Smooth muscle cell of the coronary artery (primary cell): Measurements from ENCODE around the gene ISG20L2. TPM values are rescaled to one million over a fixed set of nuclear protein-coding genes. Genes with fewer than 3 reads are reported as not detected.

Source experiments
- total RNA-seq: library from RNA; depleted of rRNA; stranded (reverse); fragments of >200 nt; gene quantifications from 2 replicates; pipeline ENCODE4 v1.2.3, GENCODE V29; 2014; ENCODE audit warnings: low replicate concordance

ISG20L2 gene
- total RNA-seq: 7.1 and 7.4 TPM in 2 replicates

GRCh38 chr1:156728599-156729462 lies at the start of gene ISG20L2:
ISG20L2 (minus strand) TSS chr1:156728766; CDS start chr1:156727652, 1,114 bp downstream.

DNA sequence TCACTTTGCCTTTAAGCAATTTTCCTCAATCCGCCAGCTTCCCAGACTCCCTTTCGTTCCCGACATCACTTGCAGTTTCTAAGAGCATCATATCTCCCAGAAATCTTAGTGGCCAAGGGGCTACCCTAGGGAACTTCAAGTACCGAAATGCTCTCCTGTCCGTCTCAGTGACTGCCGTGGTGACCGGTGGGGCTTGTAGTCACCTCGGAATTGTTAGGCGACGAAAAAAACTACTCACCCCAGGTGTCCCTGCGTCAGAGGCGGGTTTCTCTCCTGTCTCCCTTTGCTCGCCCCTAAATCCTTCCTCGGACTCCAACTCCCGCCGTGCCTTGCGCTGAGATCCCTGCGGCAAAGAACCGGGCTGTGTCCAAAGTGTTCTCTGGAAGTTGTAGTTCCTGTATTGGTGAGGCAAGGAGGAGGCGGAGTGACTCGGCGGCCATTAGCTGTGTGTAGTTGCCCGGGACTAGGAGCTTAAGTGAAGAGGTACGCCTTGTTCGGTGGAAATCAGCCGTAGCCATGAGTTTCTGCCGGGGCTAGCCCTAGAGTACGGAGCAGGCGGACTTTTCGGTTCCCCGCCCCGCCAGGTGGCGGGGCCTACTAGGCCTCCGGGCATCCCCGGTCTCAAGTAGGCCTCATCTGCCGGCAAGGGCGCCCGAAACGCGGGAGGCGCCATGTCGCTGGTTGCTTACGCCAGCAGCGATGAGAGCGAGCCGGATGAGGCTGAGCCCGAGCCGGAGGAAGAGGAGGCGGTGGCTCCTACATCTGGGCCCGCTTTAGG lies 38.7 kb upstream of the ISG20L2 start, which contains the start of gene PRCC:
Gene PRCC, plus strand, starts transcription at position 435 of the 778 bp plus-strand sequence. Its CDS starts 237 bp downstream, at position 672.

GRCh38 chr1:156751451-156751756 lies 22.8 kb upstream of the ISG20L2 start, which contains the start of gene HDGF:
HDGF (minus strand) TSS chr1:156751675; CDS start chr1:156751429, 246 bp downstream.

DNA sequence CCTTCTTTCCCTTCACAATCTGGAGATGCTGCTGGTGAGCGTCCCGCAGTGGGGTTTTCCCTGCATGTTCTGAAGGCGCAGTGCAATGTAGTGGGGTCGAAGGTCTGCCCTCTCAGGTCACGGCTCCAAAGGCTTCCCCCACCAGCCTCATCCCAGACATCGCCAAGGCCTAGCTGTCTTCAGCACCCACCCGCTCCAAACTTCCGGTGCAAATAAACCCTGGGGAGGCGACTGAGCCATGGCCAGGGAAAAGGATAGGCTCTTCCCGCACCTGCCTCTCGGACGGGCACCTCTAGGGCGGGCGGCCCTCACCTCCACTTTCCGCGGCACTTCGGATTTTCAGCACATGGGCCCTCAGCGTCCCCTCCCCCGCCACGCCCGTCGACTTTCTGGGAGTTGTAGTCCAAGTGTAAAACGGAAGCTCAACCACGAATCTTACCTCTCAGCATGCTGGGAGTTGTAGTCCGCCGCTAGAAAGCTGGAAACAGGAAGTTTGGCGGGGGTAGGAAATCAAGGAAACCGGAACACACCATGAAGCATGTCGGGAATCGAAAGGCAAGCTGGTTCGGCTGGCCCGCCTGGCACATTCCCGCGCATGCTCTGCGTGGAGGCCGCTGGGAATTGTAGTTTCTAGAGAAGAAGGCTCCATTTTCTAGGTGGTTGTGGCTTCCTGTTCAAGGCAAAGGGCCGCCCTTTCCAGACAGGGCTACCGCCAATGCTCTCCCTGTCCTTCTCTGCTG lies 12.3 kb upstream of the ISG20L2 start, which contains the start of gene MRPL24:
Gene MRPL24, minus strand, starts transcription at position 348 of the 740 bp plus-strand sequence. CDS start 2,384 bp downstream, outside the sequence.

DNA sequence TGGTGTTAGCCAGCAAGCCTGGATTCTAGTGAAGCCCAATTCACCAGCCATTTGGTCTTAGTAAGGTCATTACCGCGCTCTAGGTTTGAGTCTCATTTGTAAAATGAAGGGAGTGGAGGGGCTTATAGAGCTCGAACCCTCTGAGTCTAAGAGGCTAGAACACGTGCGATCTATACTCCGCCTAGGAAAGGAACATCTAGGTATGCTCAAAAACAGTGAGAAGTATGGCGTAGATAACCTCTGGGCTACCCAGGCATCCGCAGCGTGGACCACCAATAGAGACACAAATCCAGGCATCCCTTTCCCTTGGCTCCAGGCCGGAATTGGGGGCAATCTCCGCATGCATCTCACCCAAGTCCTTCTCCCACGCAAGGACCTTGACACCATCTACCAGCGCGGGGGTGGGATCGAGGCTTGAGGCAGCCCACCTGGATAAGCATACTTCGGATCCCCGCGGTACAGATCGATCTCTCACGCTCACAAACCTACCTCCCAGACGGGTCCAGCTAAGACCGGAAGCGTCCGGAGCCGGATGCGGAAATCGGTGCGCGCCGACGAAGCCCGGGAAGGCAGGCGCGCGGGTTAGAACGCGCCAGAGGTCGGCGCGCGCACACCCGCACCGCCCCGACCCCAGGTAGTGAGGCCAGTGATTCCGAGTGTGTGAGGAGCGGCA lies 504 bp downstream of the ISG20L2 start, which contains the start of gene METTL25B:
Gene METTL25B, plus strand, starts transcription at position 544 of the 673 bp plus-strand sequence. CDS start 636 bp downstream, outside the sequence.

GRCh38 chr1:156705321-156705917 lies 23.1 kb downstream of the ISG20L2 start, which contains the start of gene CRABP2:
CRABP2 (minus strand) TSS chr1:156705583; CDS start chr1:156705446, 137 bp downstream.

DNA sequence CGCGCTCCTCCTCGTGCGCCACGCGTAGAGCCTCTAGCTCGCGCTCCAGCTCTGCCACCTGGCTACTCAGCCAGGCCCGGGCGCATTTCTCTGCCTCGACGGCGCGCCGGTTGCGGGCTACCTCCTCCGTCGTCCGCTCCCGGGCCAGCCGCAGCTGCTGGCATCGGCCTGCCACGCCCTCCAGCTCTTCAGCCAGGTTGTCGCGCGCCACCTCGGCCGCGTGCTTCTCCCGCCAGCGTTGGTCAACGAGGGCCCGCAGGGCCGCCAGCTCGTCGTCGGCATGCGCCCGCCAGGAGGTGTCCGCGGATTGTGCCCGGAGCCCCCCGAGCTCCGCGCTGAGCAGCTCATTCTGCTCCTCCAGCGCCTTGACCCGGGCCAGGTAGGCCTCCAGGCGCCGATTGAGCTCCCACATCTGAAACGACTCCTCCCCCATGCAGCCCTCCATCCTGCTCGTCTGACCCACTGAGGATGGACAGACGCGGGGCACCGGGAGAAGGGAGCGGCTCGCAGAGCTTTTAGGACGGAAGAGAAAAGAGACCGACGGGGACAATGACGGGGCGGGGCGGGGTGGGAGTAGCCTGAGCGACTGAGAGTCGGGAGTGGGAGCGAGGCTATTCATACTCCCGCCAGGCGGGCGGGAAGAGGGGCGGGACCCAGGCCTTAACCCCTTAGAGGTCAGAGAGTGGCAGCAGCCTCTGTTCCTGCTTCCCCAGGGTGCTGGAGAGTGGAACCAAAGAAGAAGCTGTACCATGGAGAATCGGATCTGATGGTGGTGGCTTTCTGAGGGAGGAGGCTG lies 51.5 kb downstream of the ISG20L2 start, which contains the start of gene NES:
Gene NES, minus strand, starts transcription at position 588 of the 796 bp plus-strand sequence. Its CDS starts 143 bp downstream, at position 445.

Other genes with a start within 250 kb of the ISG20L2 start
- 4.1 and 4.3 TPM in 2 replicates for gene MEF2D, start 228.0 kb downstream of the ISG20L2 start, total RNA-seq
- 0.47 and 4.9 TPM in 2 replicates for gene IQGAP3, start 156.2 kb downstream of the ISG20L2 start, total RNA-seq
- not detected in 2 replicates for gene TTC24, start 149.0 kb downstream of the ISG20L2 start, total RNA-seq
- 56.3 and 65.3 TPM in 2 replicates for gene NAXE, start 137.0 kb downstream of the ISG20L2 start, total RNA-seq
- gene GPATCH4, start 127.3 kb downstream of the ISG20L2 start, total RNA-seq: 7.4 and 13.8 TPM in 2 replicates
- not detected in 2 replicates for gene HAPLN2, start 109.4 kb downstream of the ISG20L2 start, total RNA-seq
- gene BCAN, start 86.6 kb downstream of the ISG20L2 start, total RNA-seq: 0.08 TPM in 1 of 2 replicates, not detected in the other
- gene NES, start 51.4 kb downstream of the ISG20L2 start, total RNA-seq: 12.4 and 71.8 TPM in 2 replicates
- gene CRABP2, start 23.2 kb downstream of the ISG20L2 start, total RNA-seq: 5.0 and 87.6 TPM in 2 replicates
- gene METTL25B, start 297 bp downstream of the ISG20L2 start, total RNA-seq: 5.7 and 8.7 TPM in 2 replicates
- gene MRPL24, start 12.3 kb upstream of the ISG20L2 start, total RNA-seq: 44.3 and 62.1 TPM in 2 replicates
- 138 and 145 TPM in 2 replicates for gene HDGF, start 22.9 kb upstream of the ISG20L2 start, total RNA-seq
- gene PRCC, start 38.8 kb upstream of the ISG20L2 start, total RNA-seq: 3.7 and 9.8 TPM in 2 replicates
- 0.30 TPM in 1 of 2 replicates, not detected in the other for gene SH2D2A, start 88.1 kb upstream of the ISG20L2 start, total RNA-seq
- gene INSRR, start 130.4 kb upstream of the ISG20L2 start, total RNA-seq: under 0.01 TPM in 1 of 2 replicates, not detected in the other
- gene NTRK1, start 132.1 kb upstream of the ISG20L2 start, total RNA-seq: 0.08 and 0.12 TPM in 2 replicates
- gene PEAR1, start 165.0 kb upstream of the ISG20L2 start, total RNA-seq: 1.8 and 6.8 TPM in 2 replicates
- 0.08 TPM in 1 of 2 replicates, not detected in the other for gene LRRC71, start 191.9 kb upstream of the ISG20L2 start, total RNA-seq